ENCODE measurements around the gene ARPP21. TPM values are rescaled to one million over a fixed set of nuclear protein-coding genes. Genes with fewer than 3 reads are reported as not detected.

ARPP21 gene
- total RNA-seq, 2 experiments from 2014 or later: 1.0 to 1.1 TPM

DNA sequence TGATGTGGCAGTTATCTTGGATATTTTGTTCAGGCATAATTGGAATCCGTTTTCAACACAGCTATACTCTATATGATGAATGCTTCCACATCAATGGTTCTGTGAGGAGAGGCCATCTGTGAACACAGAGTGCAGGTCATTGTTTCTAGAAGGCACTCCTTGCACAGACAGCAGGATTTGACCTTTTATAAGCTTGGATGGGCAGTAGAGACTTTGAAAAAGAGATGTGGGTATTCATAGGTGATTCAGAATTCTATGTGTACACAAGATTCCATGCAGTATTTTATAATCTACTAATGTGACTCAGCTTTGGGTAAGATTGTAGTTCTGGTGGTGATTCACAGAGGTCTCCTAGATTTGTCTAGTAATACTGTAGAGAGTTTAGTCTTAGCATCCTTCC, 12.5 kb downstream of the ARPP21 start:
- Histone ChIP-seq H3K4me3 (ENCODE audit: low read depth, low read length, poor library complexity, severe bottlenecking) (no peak overlapping the region), H4K20me1 (ENCODE audit: insufficient read depth, low read length) (no peaks in the 10 kb centered on the region), H3K4me1 (ENCODE audit: insufficient read depth, low read length, poor library complexity, severe bottlenecking) (peaks cover 26% of the 10 kb centered on the region), H3K27ac (ENCODE audit: low read depth, low read length, poor library complexity, severe bottlenecking) (no peak overlapping the region), H3K36me3 (ENCODE audit: insufficient read depth, low read length) (no peaks in the 10 kb centered on the region), H3K9me2 (ENCODE audit: insufficient read depth, low read length) (no peaks in the 10 kb centered on the region), H3K4me2 (ENCODE audit: low read length) (no peak overlapping the region), H3K79me2 (ENCODE audit: insufficient read depth, low read depth, low read length) (no peaks in the 10 kb centered on the region), H2AFZ (ENCODE audit: low read length) (peak overlapping the region; percentile 25; the same call in 1 of the 2 replicates), H3K9me3 (ENCODE audit: low read length) (no peaks in the 10 kb centered on the region)
- CTCF ChIA-PET (ENCODE audit: unreplicated experiment): no interaction called here
- intact Hi-C loops (cut with micrococcal nuclease; ENCODE audit: unreplicated experiment): no loop called here
- TF ChIP-seq EZH2phosphoT487 (IDR thresholded peaks at IDR 0.05; ENCODE audit: borderline replicate concordance, low read depth, low read length): no peak
- TF ChIP-seq, protein P1, sequence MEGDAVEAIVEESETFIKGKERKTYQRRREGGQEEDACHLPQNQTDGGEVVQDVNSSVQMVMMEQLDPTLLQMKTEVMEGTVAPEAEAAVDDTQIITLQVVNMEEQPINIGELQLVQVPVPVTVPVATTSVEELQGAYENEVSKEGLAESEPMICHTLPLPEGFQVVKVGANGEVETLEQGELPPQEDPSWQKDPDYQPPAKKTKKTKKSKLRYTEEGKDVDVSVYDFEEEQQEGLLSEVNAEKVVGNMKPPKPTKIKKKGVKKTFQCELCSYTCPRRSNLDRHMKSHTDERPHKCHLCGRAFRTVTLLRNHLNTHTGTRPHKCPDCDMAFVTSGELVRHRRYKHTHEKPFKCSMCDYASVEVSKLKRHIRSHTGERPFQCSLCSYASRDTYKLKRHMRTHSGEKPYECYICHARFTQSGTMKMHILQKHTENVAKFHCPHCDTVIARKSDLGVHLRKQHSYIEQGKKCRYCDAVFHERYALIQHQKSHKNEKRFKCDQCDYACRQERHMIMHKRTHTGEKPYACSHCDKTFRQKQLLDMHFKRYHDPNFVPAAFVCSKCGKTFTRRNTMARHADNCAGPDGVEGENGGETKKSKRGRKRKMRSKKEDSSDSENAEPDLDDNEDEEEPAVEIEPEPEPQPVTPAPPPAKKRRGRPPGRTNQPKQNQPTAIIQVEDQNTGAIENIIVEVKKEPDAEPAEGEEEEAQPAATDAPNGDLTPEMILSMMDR (conservative IDR thresholded peaks at IDR 0.05; ENCODE audit: low read length): no peak
- BruUV-seq (replicated peaks): no TSS peak
- POLR2A ChIA-PET: interaction anchor here (0.6 to 1.6 kb wide), 6 partner anchors 10 to 30 kb away, joined by 3 to 5 read pairs (median 3); no protein-coding TSS in a partner anchor
- no peak for DNase-seq (ENCODE audit: low spot score)

DNA sequence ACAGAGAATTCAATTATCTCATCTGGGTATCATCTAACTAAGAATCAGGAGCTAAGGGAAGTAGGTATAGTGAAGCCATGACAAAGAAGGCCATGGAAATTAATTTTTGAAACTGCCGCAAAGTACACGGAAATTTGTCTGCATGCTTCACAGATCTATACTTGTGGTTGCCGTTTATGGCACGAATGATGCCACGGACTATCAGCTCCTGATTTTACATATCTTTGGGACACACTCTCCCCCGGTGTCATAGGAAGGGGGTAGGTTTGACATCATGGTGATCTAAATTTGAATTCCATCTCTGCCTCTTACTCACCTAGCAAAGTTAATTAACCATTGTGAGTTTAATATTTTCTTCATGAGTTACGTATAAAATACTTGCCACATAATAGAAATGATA, 14.0 kb downstream of the ARPP21 start:
- peaks cover 26% of the 10 kb centered on the region for H3K4me1 ChIP-seq (ENCODE audit: insufficient read depth, low read length, poor library complexity, severe bottlenecking)
- TF ChIP-seq, protein P1 (conservative IDR thresholded peaks at IDR 0.05; ENCODE audit: low read length): no peak
- TF ChIP-seq EZH2phosphoT487 (IDR thresholded peaks at IDR 0.05; ENCODE audit: borderline replicate concordance, low read depth, low read length): no peak
- peak overlapping the region; percentile 58 for H2AFZ ChIP-seq (ENCODE audit: low read length)
- H3K4me3 ChIP-seq (ENCODE audit: low read depth, low read length, poor library complexity, severe bottlenecking): no peak overlapping the region
- POLR2A ChIA-PET: interaction anchor here (0.6 to 1.7 kb wide), 6 partner anchors 9 to 1468 kb away, joined by 3 to 7 read pairs (median 4); no protein-coding TSS in a partner anchor
- no peaks in the 10 kb centered on the region for H3K36me3 ChIP-seq (ENCODE audit: insufficient read depth, low read length)
- no peaks in the 10 kb centered on the region for H3K79me2 ChIP-seq (ENCODE audit: insufficient read depth, low read depth, low read length)
- intact Hi-C loops (cut with micrococcal nuclease; ENCODE audit: unreplicated experiment): no loop called here
- peak overlapping the region; percentile 45 for H3K4me2 ChIP-seq (ENCODE audit: low read length)
- no peaks in the 10 kb centered on the region for H3K9me3 ChIP-seq (ENCODE audit: low read length)
- no peaks in the 10 kb centered on the region for H3K9me2 ChIP-seq (ENCODE audit: insufficient read depth, low read length)
- no TSS peak for BruUV-seq (replicated peaks)
- DNase-seq (ENCODE audit: low spot score): no peak
- no peak overlapping the region for H3K27ac ChIP-seq (ENCODE audit: low read depth, low read length, poor library complexity, severe bottlenecking)
- H4K20me1 ChIP-seq (ENCODE audit: insufficient read depth, low read length): no peaks in the 10 kb centered on the region
- CTCF ChIA-PET (ENCODE audit: unreplicated experiment): no interaction called here

DNA sequence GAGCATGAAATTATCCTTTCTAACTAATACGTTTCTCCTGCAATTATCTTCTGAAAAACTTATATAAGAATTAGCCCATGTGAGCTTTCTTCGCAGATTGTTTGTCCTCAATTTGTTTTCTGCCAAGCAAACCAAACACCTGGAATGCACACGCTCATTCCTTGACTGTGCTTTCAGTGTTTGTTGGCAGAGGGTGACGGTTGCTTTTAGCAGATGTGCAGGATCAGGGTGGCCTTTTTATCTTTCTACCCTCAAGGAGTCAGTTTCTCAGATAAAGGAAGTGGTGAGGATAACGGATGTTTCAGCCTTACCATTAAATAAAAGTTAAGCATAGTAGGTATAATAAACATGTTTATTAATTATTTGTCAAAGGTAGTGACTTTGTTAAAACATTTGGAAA, 15.2 kb downstream of the ARPP21 start:
- peak; percentile 58 for DNase-seq (ENCODE audit: low spot score)
- H3K4me2 ChIP-seq (ENCODE audit: low read length): peak overlapping the region; percentile 45
- BruUV-seq (replicated peaks): no TSS peak
- no peaks in the 10 kb centered on the region for H3K79me2 ChIP-seq (ENCODE audit: insufficient read depth, low read depth, low read length)
- TF ChIP-seq, protein P1 (conservative IDR thresholded peaks at IDR 0.05; ENCODE audit: low read length): no peak
- no peak for TF ChIP-seq EZH2phosphoT487 (IDR thresholded peaks at IDR 0.05; ENCODE audit: borderline replicate concordance, low read depth, low read length)
- POLR2A ChIA-PET: interaction anchor here (0.6 to 2.9 kb wide), 4 partner anchors 8 to 64 kb away, joined by 3 to 13 read pairs (median 4); no protein-coding TSS in a partner anchor
- peak overlapping the region; percentile 58 for H2AFZ ChIP-seq (ENCODE audit: low read length)
- H4K20me1 ChIP-seq (ENCODE audit: insufficient read depth, low read length): no peaks in the 10 kb centered on the region
- CTCF ChIA-PET (ENCODE audit: unreplicated experiment): no interaction called here
- H3K4me1 ChIP-seq (ENCODE audit: insufficient read depth, low read length, poor library complexity, severe bottlenecking): peaks cover 36% of the 10 kb centered on the region
- no peaks in the 10 kb centered on the region for H3K9me2 ChIP-seq (ENCODE audit: insufficient read depth, low read length)
- H3K9me3 ChIP-seq (ENCODE audit: low read length): no peaks in the 10 kb centered on the region
- intact Hi-C loops (cut with micrococcal nuclease; ENCODE audit: unreplicated experiment): no loop called here
- H3K4me3 ChIP-seq (ENCODE audit: low read depth, low read length, poor library complexity, severe bottlenecking): no peak overlapping the region
- H3K27ac ChIP-seq (ENCODE audit: low read depth, low read length, poor library complexity, severe bottlenecking): peak overlapping the region; percentile 17
- H3K36me3 ChIP-seq (ENCODE audit: insufficient read depth, low read length): no peaks in the 10 kb centered on the region

Measured in OCI-LY7 (cell line).